GM12874 (cell line): Measurements from ENCODE around the gene C1orf115.
A peak's percentile ranks its signal among the peaks of the same experiment; 100 is the strongest.

Experiments
- TF ChIP-seq, protein P1 (sequence below): IDR thresholded peaks from 2 replicates; pipeline ENCODE4 v1.5.1; 2011; ENCODE audit warnings: low read depth, mild to moderate bottlenecking, control low read depth, low read length, moderate library complexity; ENCODE audit not compliant: insufficient read depth

C1orf115 gene, protein sequence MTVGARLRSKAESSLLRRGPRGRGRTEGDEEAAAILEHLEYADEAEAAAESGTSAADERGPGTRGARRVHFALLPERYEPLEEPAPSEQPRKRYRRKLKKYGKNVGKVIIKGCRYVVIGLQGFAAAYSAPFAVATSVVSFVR

DNA sequence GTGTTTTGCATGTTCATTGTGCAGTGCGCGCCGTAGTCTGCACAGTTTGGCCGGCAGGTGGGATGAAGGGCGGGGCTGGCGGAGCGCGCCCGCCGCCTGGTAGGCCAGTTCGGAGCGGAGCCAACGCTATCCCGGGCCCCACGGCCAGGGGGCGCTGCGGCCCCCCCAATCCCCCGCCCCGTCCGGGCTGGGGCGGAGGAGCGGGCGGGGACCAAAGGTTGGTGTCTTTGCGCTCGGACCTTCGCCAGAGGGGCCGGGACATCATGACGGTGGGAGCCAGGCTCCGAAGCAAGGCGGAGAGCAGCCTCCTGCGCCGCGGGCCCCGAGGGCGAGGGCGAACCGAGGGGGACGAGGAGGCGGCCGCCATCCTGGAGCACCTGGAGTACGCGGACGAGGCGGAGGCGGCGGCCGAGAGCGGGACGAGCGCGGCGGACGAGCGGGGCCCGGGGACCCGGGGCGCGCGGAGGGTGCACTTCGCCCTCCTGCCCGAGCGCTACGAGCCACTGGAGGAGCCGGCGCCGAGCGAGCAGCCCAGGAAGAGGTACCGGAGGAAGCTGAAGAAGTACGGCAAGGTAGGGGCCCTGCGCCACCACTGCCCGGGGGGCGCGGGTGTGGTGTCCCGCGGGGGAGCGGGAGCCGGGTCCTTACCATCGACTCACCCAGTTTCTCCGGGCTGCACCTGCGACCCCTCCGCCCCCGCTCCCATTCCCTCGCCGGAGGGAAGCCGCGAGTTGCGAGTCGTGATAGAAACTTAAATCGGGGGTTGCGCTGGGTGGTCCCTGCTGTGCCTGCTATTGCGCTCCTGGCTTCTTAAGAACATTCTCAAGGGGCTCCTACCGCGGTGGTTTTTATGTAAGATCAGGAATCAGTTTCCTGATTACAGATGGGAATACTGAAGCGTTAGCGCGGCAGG is at the start of gene C1orf115:
Gene C1orf115, plus strand, starts transcription at position 224 of the 913 bp plus-strand sequence. Its CDS starts 40 bp downstream, at position 264.
- TF ChIP-seq, protein P1, sequence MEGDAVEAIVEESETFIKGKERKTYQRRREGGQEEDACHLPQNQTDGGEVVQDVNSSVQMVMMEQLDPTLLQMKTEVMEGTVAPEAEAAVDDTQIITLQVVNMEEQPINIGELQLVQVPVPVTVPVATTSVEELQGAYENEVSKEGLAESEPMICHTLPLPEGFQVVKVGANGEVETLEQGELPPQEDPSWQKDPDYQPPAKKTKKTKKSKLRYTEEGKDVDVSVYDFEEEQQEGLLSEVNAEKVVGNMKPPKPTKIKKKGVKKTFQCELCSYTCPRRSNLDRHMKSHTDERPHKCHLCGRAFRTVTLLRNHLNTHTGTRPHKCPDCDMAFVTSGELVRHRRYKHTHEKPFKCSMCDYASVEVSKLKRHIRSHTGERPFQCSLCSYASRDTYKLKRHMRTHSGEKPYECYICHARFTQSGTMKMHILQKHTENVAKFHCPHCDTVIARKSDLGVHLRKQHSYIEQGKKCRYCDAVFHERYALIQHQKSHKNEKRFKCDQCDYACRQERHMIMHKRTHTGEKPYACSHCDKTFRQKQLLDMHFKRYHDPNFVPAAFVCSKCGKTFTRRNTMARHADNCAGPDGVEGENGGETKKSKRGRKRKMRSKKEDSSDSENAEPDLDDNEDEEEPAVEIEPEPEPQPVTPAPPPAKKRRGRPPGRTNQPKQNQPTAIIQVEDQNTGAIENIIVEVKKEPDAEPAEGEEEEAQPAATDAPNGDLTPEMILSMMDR = peak; percentile 98

DNA sequence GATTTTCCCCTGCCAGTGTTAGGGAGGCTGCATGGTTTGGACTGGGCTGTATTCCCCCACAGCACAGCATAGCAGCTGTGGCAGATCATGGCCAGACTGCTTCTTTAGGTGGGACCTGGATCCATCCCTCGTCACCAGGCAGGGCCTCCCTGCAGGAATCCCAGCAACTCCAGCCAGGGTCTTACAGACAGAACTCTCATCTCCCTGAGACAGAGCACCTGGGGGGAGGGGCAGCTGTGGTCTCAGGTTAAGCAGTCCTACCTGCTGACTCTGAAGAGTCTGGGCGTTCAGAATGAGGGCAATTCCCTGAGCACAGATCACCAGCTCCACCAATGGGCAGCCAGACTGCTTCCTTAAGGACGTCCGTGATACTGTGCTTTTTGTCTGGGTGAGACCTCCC is 47.9 kb upstream of the C1orf115 start:
- TF ChIP-seq, protein P1 = no peak

DNA sequence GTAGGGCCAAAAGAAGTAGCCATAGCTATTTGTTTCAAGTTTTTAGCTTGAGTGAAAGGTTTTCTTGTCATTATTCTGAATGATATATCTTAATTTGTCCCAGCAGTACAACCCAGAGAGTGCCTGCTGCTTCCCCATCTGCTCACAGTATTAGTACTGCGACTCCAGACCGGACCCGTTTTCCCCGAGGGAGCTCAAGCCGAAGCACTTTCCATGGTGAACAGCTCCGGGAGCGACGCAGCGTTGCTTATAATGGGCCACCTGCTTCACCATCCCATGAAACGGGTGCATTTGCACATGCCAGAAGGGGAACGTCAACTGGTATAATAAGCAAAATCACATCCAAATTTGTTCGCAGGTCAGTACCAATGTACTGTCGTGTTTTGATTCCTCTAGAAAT is 37.2 kb upstream of the C1orf115 start:
- TF ChIP-seq, protein P1 = no peak

DNA sequence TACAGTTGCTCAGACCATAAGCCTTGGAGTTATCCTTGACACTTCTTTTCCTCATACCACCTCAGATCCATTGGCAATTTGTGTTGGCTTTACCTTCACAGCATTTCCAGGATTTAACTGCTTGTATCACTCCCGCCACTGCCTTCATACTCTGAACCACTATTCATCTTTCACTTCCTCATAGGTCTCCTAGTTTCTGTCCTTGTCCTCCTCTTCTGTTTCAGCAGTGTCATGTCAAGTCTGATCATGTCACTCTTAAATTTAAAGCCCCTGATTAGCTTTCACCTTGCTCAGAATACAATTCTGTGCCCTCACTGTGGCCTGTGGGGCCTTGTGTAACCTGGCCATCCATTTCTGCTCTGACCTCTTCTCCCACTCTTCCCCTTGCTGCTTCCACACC is 34.7 kb upstream of the C1orf115 start:
- TF ChIP-seq, protein P1 = no peak

DNA sequence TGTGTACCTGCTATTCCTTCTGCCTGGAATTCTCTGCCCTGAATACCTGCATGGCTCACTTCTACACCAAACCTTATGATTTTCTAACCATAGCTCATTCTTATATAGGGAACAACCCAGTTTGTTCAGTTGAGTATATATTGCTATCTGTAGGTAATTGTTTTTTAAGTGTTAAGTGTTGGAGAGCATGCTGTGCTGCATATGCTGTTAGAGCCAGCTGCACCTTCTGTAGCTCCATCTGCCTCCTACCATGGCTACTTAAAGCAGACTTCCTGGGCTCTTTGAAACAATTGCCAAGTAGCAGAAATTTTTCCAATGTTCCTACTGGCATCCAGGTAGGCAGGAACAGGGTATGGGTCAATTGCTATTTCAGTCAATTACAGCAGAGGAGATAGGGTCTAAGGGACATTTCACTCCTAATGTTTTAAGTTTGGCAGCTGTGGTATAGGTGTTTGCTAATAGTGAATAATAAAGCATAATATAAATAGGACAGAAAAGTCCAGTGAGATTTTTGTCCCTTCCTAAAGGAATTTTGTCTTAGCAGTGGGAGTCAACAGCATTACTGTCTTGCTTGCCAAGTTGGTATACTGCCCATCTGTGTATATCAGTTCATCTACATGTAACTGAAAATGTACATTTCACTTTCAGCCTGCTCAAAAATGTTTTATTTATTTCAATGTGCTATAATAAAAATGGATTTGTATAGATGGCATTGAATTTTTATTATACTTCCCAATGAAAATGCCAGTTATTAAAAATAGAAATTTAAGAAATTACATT is 34.0 kb upstream of the C1orf115 start:
- TF ChIP-seq, protein P1 = no peak

DNA sequence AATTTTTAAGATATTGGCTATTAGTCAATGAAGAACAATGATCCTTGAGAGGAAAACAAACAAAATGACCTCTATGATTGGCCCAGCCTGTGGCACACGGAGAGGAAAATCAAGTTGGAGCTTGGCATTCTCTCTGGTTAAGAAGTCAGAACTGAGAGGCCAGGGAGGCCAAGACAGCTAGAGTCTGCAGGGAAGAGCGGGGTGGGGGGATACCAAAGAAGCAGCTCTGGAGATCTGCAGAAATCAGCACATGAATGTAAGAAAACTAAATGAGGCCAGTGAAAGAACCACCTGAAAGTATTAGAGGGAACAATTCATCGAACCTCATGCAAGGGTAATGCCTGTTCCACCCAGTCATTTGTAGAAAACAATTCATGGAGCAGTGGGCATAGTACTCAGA is 23.8 kb upstream of the C1orf115 start:
- TF ChIP-seq, protein P1 = no peak

DNA sequence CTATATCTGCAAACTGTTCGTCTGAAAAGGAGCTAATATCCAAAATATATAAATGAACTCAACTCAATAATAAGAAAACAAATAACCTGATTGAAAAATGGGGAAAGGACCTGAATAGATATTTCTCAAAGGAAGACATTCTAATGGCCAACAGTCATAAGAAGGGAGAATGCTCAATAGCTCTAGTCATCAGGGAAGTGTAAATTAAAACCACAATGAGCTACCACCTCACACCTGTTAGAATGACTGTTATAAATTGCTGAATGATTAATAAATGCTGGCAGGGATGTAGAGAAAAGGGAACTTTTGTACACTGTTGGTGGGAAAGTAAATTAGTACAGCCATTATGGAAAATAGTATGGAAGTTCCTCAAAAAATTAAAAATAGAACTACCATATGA is 21.2 kb upstream of the C1orf115 start:
- TF ChIP-seq, protein P1 = no peak
